ENCODE results near the gene PFKFB4.

- TF ChIP-seq FOSL1 (IDR thresholded peaks at IDR 0.05; ENCODE audit: low read depth) (no peak), CTCF (IDR thresholded peaks at IDR 0.05 in 2 of 3, conservative IDR thresholded peaks at IDR 0.05 in 1 of 3; ENCODE audit: borderline replicate concordance in 1 of 3, insufficient read depth in 1 of 3, low read depth in 2 of 3, low read length in 2 of 3) (no peak), ATF3 (IDR thresholded peaks at IDR 0.05) (no peak), SIN3A (IDR thresholded peaks at IDR 0.05; ENCODE audit: low read depth) (no peak), TCF7L2 (IDR thresholded peaks at IDR 0.05; ENCODE audit: borderline replicate concordance, extremely low read depth, insufficient read depth, insufficient read length) (no peak), ELF1 (IDR thresholded peaks at IDR 0.05; ENCODE audit: borderline replicate concordance, low read depth) (no peak), SP1 (IDR thresholded peaks at IDR 0.05; ENCODE audit: low read depth) (no peak), POLR2A (IDR thresholded peaks at IDR 0.05; ENCODE audit: borderline replicate concordance, extremely low read depth, insufficient read depth, insufficient read length) (no peak), ZNF274 (IDR thresholded peaks at IDR 0.05; ENCODE audit: low read depth, low read length) (no peak), EZH2phosphoT487 (IDR thresholded peaks at IDR 0.05; ENCODE audit: borderline replicate concordance) (no peak)
Observed at GRCh38 chr3:48516571-48516970, 40.0 kb downstream of the PFKFB4 start.
